Cerebellar nuclear complex (tissue), 1 donor: ENCODE results near the gene UBE2D4.
"Not testable (repeated sequence)": the region's sequence is repeated elsewhere in the genome, so short reads cannot be mapped to it uniquely, and the experiment has no call there.

ENCODE experiments used
- DNase-seq, 2 experiments: peaks; one replicate each; lab custom pipeline; 2025; lab: John Stamatoyannopoulos, UW

UBE2D4 gene

GRCh38 chr7:43966392-43966791 lies 40.2 kb downstream of the UBE2D4 start:
- DNase-seq = not testable (repeated sequence)

GRCh38 chr7:43968172-43969040 lies 42.2 kb downstream of the UBE2D4 start:
- DNase-seq = not testable (repeated sequence)

GRCh38 chr7:43969586-43969985 lies 43.4 kb downstream of the UBE2D4 start:
- not testable (repeated sequence) for DNase-seq

GRCh38 chr7:43970698-43971097 lies 44.5 kb downstream of the UBE2D4 start:
- not testable (repeated sequence) for DNase-seq

GRCh38 chr7:43974033-43974573 lies 47.9 kb downstream of the UBE2D4 start:
- DNase-seq = not testable (repeated sequence)

- DNase-seq = not testable (repeated sequence)
Observed at GRCh38 chr7:43974725-43975482, 48.7 kb downstream of the UBE2D4 start.

GRCh38 chr7:43977525-43977924 lies 51.3 kb downstream of the UBE2D4 start:
- DNase-seq = no peak

- not testable (repeated sequence) for DNase-seq
Observed at GRCh38 chr7:43978102-43978501, 51.9 kb downstream of the UBE2D4 start.

- not testable (repeated sequence) for DNase-seq
Observed at GRCh38 chr7:43982848-43983247, 56.6 kb downstream of the UBE2D4 start.

- not testable (repeated sequence) for DNase-seq
Observed at GRCh38 chr7:43983736-43984135, 57.5 kb downstream of the UBE2D4 start.

- DNase-seq = peak in 1 of 2 experiments; percentile 2
Observed at GRCh38 chr7:43985904-43986864, 59.9 kb downstream of the UBE2D4 start.

- DNase-seq = not testable (repeated sequence)
Observed at GRCh38 chr7:43987476-43987875, 61.2 kb downstream of the UBE2D4 start.

GRCh38 chr7:43990011-43990585 lies 63.9 kb downstream of the UBE2D4 start:
- DNase-seq = not testable (repeated sequence)

GRCh38 chr7:43990829-43991228 lies 64.6 kb downstream of the UBE2D4 start:
- DNase-seq = not testable (repeated sequence)

GRCh38 chr7:43992896-43993295 lies 66.7 kb downstream of the UBE2D4 start:
- not testable (repeated sequence) for DNase-seq

GRCh38 chr7:43994681-43995080 lies 68.4 kb downstream of the UBE2D4 start:
- DNase-seq = not testable (repeated sequence)

GRCh38 chr7:43997532-43997931 lies 71.3 kb downstream of the UBE2D4 start, which contains the start of gene SPDYE1:
Gene SPDYE1, plus strand, starts transcription at chr7:43997897. Its CDS starts 2,053 bp downstream, at chr7:43999950.
- not testable (repeated sequence) for DNase-seq
